ENCODE measurements around the gene RPL10. TPM values are rescaled to one million over a fixed set of nuclear protein-coding genes. Genes with fewer than 3 reads are reported as not detected.

RPL10 gene
- polyA plus RNA-seq, 2 donors, result 2,998 to 4,750 TPM

GRCh38 chrX:154374313-154375155 is 23.6 kb upstream of the RPL10 start, which contains the start of gene FLNA:
TSS of gene FLNA (minus strand) at chrX:154374634. CDS start at chrX:154371245, 3,389 bp downstream.
- no peaks in the 10 kb centered on the region for H3K36me3 ChIP-seq (ENCODE audit: control insufficient read depth in 2 of 2, insufficient read depth in 2 of 2, low read length in 1 of 2)
- H3K27me3 ChIP-seq (ENCODE audit: control insufficient read depth in 1 of 2, insufficient read depth in 2 of 2, low read length in 2 of 2), result no peaks in the 10 kb centered on the region
- H3K9me3 ChIP-seq (ENCODE audit: control insufficient read depth in 2 of 2, insufficient read depth in 1 of 2, low read depth in 1 of 2, low read length in 1 of 2), result peaks cover 0 to 8% of the 10 kb centered on the region in 2 donors
- H3K4me3 ChIP-seq (ENCODE audit: low read depth in 1 of 2, low read length in 2 of 2), result peak within 1 kb of the TSS; percentile 43 to 51
- H3K27ac ChIP-seq (ENCODE audit: low read depth in 2 of 2, low read length in 1 of 2), result peak within 1 kb of the TSS; percentile 88 to 92
- H3K4me1 ChIP-seq (ENCODE audit: control insufficient read depth in 2 of 2, insufficient read depth in 2 of 2, low read length in 1 of 2), result peaks cover 0 to 4% of the 10 kb centered on the region in 2 donors
- WGBS, 2 donors, result 3 to 29% methylated on average over 74 to 95 of the region's 95 CpGs

- Histone ChIP-seq H3K4me1 (ENCODE audit: control insufficient read depth in 2 of 2, insufficient read depth in 2 of 2, low read length in 1 of 2) (peaks cover 0 to 7% of the 10 kb centered on the region in 2 donors), H3K36me3 (ENCODE audit: control insufficient read depth in 2 of 2, insufficient read depth in 2 of 2, low read length in 1 of 2) (no peaks in the 10 kb centered on the region), H3K9me3 (ENCODE audit: control insufficient read depth in 2 of 2, insufficient read depth in 1 of 2, low read depth in 1 of 2, low read length in 1 of 2) (peaks cover 0 to 8% of the 10 kb centered on the region in 2 donors), H3K27me3 (ENCODE audit: control insufficient read depth in 1 of 2, insufficient read depth in 2 of 2, low read length in 2 of 2) (no peaks in the 10 kb centered on the region), H3K4me3 (ENCODE audit: low read depth in 1 of 2, low read length in 2 of 2) (peak overlapping the region; percentile 0 to 43), H3K27ac (ENCODE audit: low read depth in 2 of 2, low read length in 1 of 2) (peak overlapping the region; percentile 88 to 92)
- 37 to 68% methylated on average over 10 of the region's 10 CpGs for WGBS, 2 donors
Measured at GRCh38 chrX:154375156-154375504, 23.0 kb upstream of the RPL10 start.

- WGBS, 2 donors, result 70 to 76% methylated on average over 3 of the region's 3 CpGs
- Histone ChIP-seq H3K27me3 (ENCODE audit: control insufficient read depth in 1 of 2, insufficient read depth in 2 of 2, low read length in 2 of 2) (no peaks in the 10 kb centered on the region), H3K27ac (ENCODE audit: low read depth in 2 of 2, low read length in 1 of 2) (peak overlapping the region; percentile 64 to 75), H3K36me3 (ENCODE audit: control insufficient read depth in 2 of 2, insufficient read depth in 2 of 2, low read length in 1 of 2) (no peaks in the 10 kb centered on the region), H3K4me1 (ENCODE audit: control insufficient read depth in 2 of 2, insufficient read depth in 2 of 2, low read length in 1 of 2) (peaks cover 0 to 11% of the 10 kb centered on the region in 2 donors), H3K4me3 (ENCODE audit: low read depth in 1 of 2, low read length in 2 of 2) (no peak overlapping the region), H3K9me3 (ENCODE audit: control insufficient read depth in 2 of 2, insufficient read depth in 1 of 2, low read depth in 1 of 2, low read length in 1 of 2) (peaks cover 0 to 2% of the 10 kb centered on the region in 2 donors)
Measured at GRCh38 chrX:154376774-154377173, 21.4 kb upstream of the RPL10 start.

GRCh38 chrX:154378059-154378798 is 19.9 kb upstream of the RPL10 start:
- Histone ChIP-seq H3K9me3 (ENCODE audit: control insufficient read depth in 2 of 2, insufficient read depth in 1 of 2, low read depth in 1 of 2, low read length in 1 of 2) (peaks cover 0 to 2% of the 10 kb centered on the region in 2 donors), H3K27ac (ENCODE audit: low read depth in 2 of 2, low read length in 1 of 2) (peak overlapping the region; percentile 95 to 99), H3K4me3 (ENCODE audit: low read depth in 1 of 2, low read length in 2 of 2) (peak overlapping the region; percentile 36 to 50), H3K36me3 (ENCODE audit: control insufficient read depth in 2 of 2, insufficient read depth in 2 of 2, low read length in 1 of 2) (no peaks in the 10 kb centered on the region), H3K27me3 (ENCODE audit: control insufficient read depth in 1 of 2, insufficient read depth in 2 of 2, low read length in 2 of 2) (no peaks in the 10 kb centered on the region), H3K4me1 (ENCODE audit: control insufficient read depth in 2 of 2, insufficient read depth in 2 of 2, low read length in 1 of 2) (peaks cover 0 to 6% of the 10 kb centered on the region in 2 donors)
- WGBS, 2 donors, result 0 to 35% methylated on average over 36 to 79 of the region's 79 CpGs

- Histone ChIP-seq H3K36me3 (ENCODE audit: control insufficient read depth in 2 of 2, insufficient read depth in 2 of 2, low read length in 1 of 2) (no peaks in the 10 kb centered on the region), H3K27ac (ENCODE audit: low read depth in 2 of 2, low read length in 1 of 2) (peak within 1 kb of the TSS; percentile 95 to 99), H3K4me3 (ENCODE audit: low read depth in 1 of 2, low read length in 2 of 2) (peak within 1 kb of the TSS; percentile 53 to 83), H3K9me3 (ENCODE audit: control insufficient read depth in 2 of 2, insufficient read depth in 1 of 2, low read depth in 1 of 2, low read length in 1 of 2) (peaks cover 0 to 2% of the 10 kb centered on the region in 2 donors), H3K4me1 (ENCODE audit: control insufficient read depth in 2 of 2, insufficient read depth in 2 of 2, low read length in 1 of 2) (peaks cover 0 to 6% of the 10 kb centered on the region in 2 donors), H3K27me3 (ENCODE audit: control insufficient read depth in 1 of 2, insufficient read depth in 2 of 2, low read length in 2 of 2) (no peaks in the 10 kb centered on the region)
- WGBS, 2 donors, result 0 to 27% methylated on average over 94 to 103 of the region's 103 CpGs
Measured at GRCh38 chrX:154378799-154379568, 19.2 kb upstream of the RPL10 start, which contains the start of gene EMD. TSS of gene EMD (plus strand) at chrX:154379295. CDS start at chrX:154379485, 190 bp downstream.

GRCh38 chrX:154379569-154379951 is 18.6 kb upstream of the RPL10 start:
- H3K36me3 ChIP-seq (ENCODE audit: control insufficient read depth in 2 of 2, insufficient read depth in 2 of 2, low read length in 1 of 2), result no peaks in the 10 kb centered on the region
- peak overlapping the region; percentile 53 to 83 for H3K4me3 ChIP-seq (ENCODE audit: low read depth in 1 of 2, low read length in 2 of 2)
- H3K27ac ChIP-seq (ENCODE audit: low read depth in 2 of 2, low read length in 1 of 2), result peak overlapping the region; percentile 89 to 96
- H3K4me1 ChIP-seq (ENCODE audit: control insufficient read depth in 2 of 2, insufficient read depth in 2 of 2, low read length in 1 of 2), result peaks cover 0 to 6% of the 10 kb centered on the region in 2 donors
- WGBS, 2 donors, result 0 to 31% methylated on average over 32 to 38 of the region's 38 CpGs
- H3K27me3 ChIP-seq (ENCODE audit: control insufficient read depth in 1 of 2, insufficient read depth in 2 of 2, low read length in 2 of 2), result no peaks in the 10 kb centered on the region
- peaks cover 0 to 2% of the 10 kb centered on the region in 2 donors for H3K9me3 ChIP-seq (ENCODE audit: control insufficient read depth in 2 of 2, insufficient read depth in 1 of 2, low read depth in 1 of 2, low read length in 1 of 2)

- H3K4me3 ChIP-seq (ENCODE audit: low read depth in 1 of 2, low read length in 2 of 2), result peak overlapping the region; percentile 53 to 83
- H3K36me3 ChIP-seq (ENCODE audit: control insufficient read depth in 2 of 2, insufficient read depth in 2 of 2, low read length in 1 of 2), result no peaks in the 10 kb centered on the region
- H3K27me3 ChIP-seq (ENCODE audit: control insufficient read depth in 1 of 2, insufficient read depth in 2 of 2, low read length in 2 of 2), result no peaks in the 10 kb centered on the region
- WGBS, 2 donors, result 25 to 47% methylated on average over 13 of the region's 13 CpGs
- H3K27ac ChIP-seq (ENCODE audit: low read depth in 2 of 2, low read length in 1 of 2), result peak overlapping the region; percentile 89 to 96
- H3K4me1 ChIP-seq (ENCODE audit: control insufficient read depth in 2 of 2, insufficient read depth in 2 of 2, low read length in 1 of 2), result peaks cover 0 to 6% of the 10 kb centered on the region in 2 donors
- H3K9me3 ChIP-seq (ENCODE audit: control insufficient read depth in 2 of 2, insufficient read depth in 1 of 2, low read depth in 1 of 2, low read length in 1 of 2), result no peaks in the 10 kb centered on the region
Measured at GRCh38 chrX:154380153-154380552, 18.0 kb upstream of the RPL10 start.

- no peak overlapping the region for H3K4me3 ChIP-seq (ENCODE audit: low read depth in 1 of 2, low read length in 2 of 2)
- H3K4me1 ChIP-seq (ENCODE audit: control insufficient read depth in 2 of 2, insufficient read depth in 2 of 2, low read length in 1 of 2), result peaks cover 0 to 6% of the 10 kb centered on the region in 2 donors
- H3K36me3 ChIP-seq (ENCODE audit: control insufficient read depth in 2 of 2, insufficient read depth in 2 of 2, low read length in 1 of 2), result no peaks in the 10 kb centered on the region
- 80% methylated on average over 12 to 14 of the region's 14 CpGs for WGBS, 2 donors
- peak overlapping the region in 1 of 2 donors; percentile 89 for H3K27ac ChIP-seq (ENCODE audit: low read depth in 2 of 2, low read length in 1 of 2)
- H3K9me3 ChIP-seq (ENCODE audit: control insufficient read depth in 2 of 2, insufficient read depth in 1 of 2, low read depth in 1 of 2, low read length in 1 of 2), result no peaks in the 10 kb centered on the region
- H3K27me3 ChIP-seq (ENCODE audit: control insufficient read depth in 1 of 2, insufficient read depth in 2 of 2, low read length in 2 of 2), result no peaks in the 10 kb centered on the region
Measured at GRCh38 chrX:154380787-154381186, 17.4 kb upstream of the RPL10 start.

GRCh38 chrX:154381271-154381670 is 16.9 kb upstream of the RPL10 start:
- Histone ChIP-seq H3K4me1 (ENCODE audit: control insufficient read depth in 2 of 2, insufficient read depth in 2 of 2, low read length in 1 of 2) (peaks cover 0 to 6% of the 10 kb centered on the region in 2 donors), H3K9me3 (ENCODE audit: control insufficient read depth in 2 of 2, insufficient read depth in 1 of 2, low read depth in 1 of 2, low read length in 1 of 2) (no peaks in the 10 kb centered on the region), H3K27ac (ENCODE audit: low read depth in 2 of 2, low read length in 1 of 2) (no peak overlapping the region), H3K36me3 (ENCODE audit: control insufficient read depth in 2 of 2, insufficient read depth in 2 of 2, low read length in 1 of 2) (no peaks in the 10 kb centered on the region), H3K4me3 (ENCODE audit: low read depth in 1 of 2, low read length in 2 of 2) (no peak overlapping the region), H3K27me3 (ENCODE audit: control insufficient read depth in 1 of 2, insufficient read depth in 2 of 2, low read length in 2 of 2) (no peaks in the 10 kb centered on the region)
- WGBS, 2 donors, result 66 to 78% methylated on average over 6 of the region's 6 CpGs

All from esophagus (tissue), 2 donors.